H9 (cell line): Measurements from ENCODE around the gene DDX20. TPM values are rescaled to one million over a fixed set of nuclear protein-coding genes. Genes with fewer than 3 reads are reported as not detected.

Source experiments
- DNase-seq: peaks from one replicate; pipeline ENCODE4 v3.0.0-alpha.2; 2017
- H2AFZ ChIP-seq: one replicate; pipeline ENCODE4 v1.6.1; 2013; ENCODE audit warnings: mild to moderate bottlenecking, low read length, control low read depth, moderate library complexity
- H2AK5ac ChIP-seq: 2 replicates; pipeline ENCODE4 v1.6.1; 2013; ENCODE audit warnings: low read length, control low read depth, mixed read lengths; ENCODE audit not compliant: insufficient read length
- H2BK120ac ChIP-seq: one replicate; pipeline ENCODE4 v1.6.1; 2013; ENCODE audit warnings: low read depth, mild to moderate bottlenecking, low read length, control low read depth, inconsistent platforms; ENCODE audit not compliant: poor library complexity, severe bottlenecking
- H2BK12ac ChIP-seq: 2 replicates; pipeline ENCODE4 v1.6.1; 2013; ENCODE audit warnings: low read length, control low read depth, mixed read lengths, low read depth; ENCODE audit not compliant: insufficient read length
- H2BK15ac ChIP-seq: 2 replicates; pipeline ENCODE4 v1.6.1; 2013; ENCODE audit warnings: low read depth, low read length, control low read depth
- H2BK20ac ChIP-seq: one replicate; pipeline ENCODE4 v1.6.1; 2013; ENCODE audit warnings: low read depth, mild to moderate bottlenecking, low read length, control low read depth, inconsistent platforms; ENCODE audit not compliant: poor library complexity, severe bottlenecking
- H2BK5ac ChIP-seq: 2 replicates; pipeline ENCODE4 v1.6.1; 2013; ENCODE audit warnings: low read length, control low read depth, mixed read lengths; ENCODE audit not compliant: insufficient read length
- H3K14ac ChIP-seq: 2 replicates; pipeline ENCODE4 v1.6.1; 2013; ENCODE audit warnings: low read length, control low read depth; ENCODE audit not compliant: insufficient read depth
- H3K18ac ChIP-seq: 2 replicates; pipeline ENCODE4 v1.6.1; 2013; ENCODE audit warnings: low read depth, mild to moderate bottlenecking, mixed read lengths, low read length, control low read depth; ENCODE audit not compliant: insufficient read length
- H3K23ac ChIP-seq: 2 replicates; pipeline ENCODE4 v1.6.1; 2013; ENCODE audit warnings: low read length, control low read depth, mixed read lengths, low read depth; ENCODE audit not compliant: insufficient read length
- H3K23me2 ChIP-seq: 2 replicates; pipeline ENCODE4 v1.6.1; 2013; ENCODE audit warnings: low read depth, mild to moderate bottlenecking, mixed read lengths, low read length, control low read depth; ENCODE audit not compliant: insufficient read length, poor library complexity, severe bottlenecking
- H3K27ac ChIP-seq: 2 replicates; pipeline ENCODE4 v1.5.1; 2013; ENCODE audit warnings: low read length, control low read depth, mixed read lengths, low read depth; ENCODE audit not compliant: insufficient read length
- H3K27me3 ChIP-seq: 2 replicates; pipeline ENCODE4 v1.6.1; 2013; ENCODE audit warnings: low read length, control low read depth, inconsistent platforms; ENCODE audit not compliant: insufficient read depth
- H3K4ac ChIP-seq: 2 replicates; pipeline ENCODE4 v1.6.1; 2013; ENCODE audit warnings: low read depth, mild to moderate bottlenecking, control low read depth, inconsistent platforms, low read length, moderate library complexity
- H3K4me1 ChIP-seq: 2 replicates; pipeline ENCODE4 v1.6.1; 2013; ENCODE audit warnings: low read length, control low read depth, inconsistent platforms; ENCODE audit not compliant: insufficient read depth
- H3K4me2 ChIP-seq: 2 replicates; pipeline ENCODE4 v1.6.1; 2013; ENCODE audit warnings: low read length, control low read depth, mixed read lengths; ENCODE audit not compliant: insufficient read length, insufficient read depth
- H3K56ac ChIP-seq: 2 replicates; pipeline ENCODE4 v1.6.1; 2013; ENCODE audit warnings: low read depth, mild to moderate bottlenecking, mixed read lengths, low read length, control low read depth; ENCODE audit not compliant: insufficient read length
- H3K79me1 ChIP-seq: 2 replicates; pipeline ENCODE4 v1.6.1; 2013; ENCODE audit warnings: low read depth, mild to moderate bottlenecking, moderate library complexity, low read length, control low read depth, inconsistent platforms; ENCODE audit not compliant: insufficient read depth, poor library complexity, severe bottlenecking
- H3K79me2 ChIP-seq: 2 replicates; pipeline ENCODE4 v1.6.1; 2013; ENCODE audit warnings: low read length, control low read depth, inconsistent platforms; ENCODE audit not compliant: insufficient read depth
- H3K9ac ChIP-seq: 2 replicates; pipeline ENCODE4 v1.6.1; 2013; ENCODE audit warnings: low read length, control low read depth, mixed read lengths; ENCODE audit not compliant: insufficient read length; ENCODE audit errors: extremely low read depth
- H3K9me3 ChIP-seq: one replicate; pipeline ENCODE4 v1.6.1; 2013; ENCODE audit warnings: low read depth, low read length, inconsistent platforms; ENCODE audit not compliant: control insufficient read depth
- H3T11ph ChIP-seq: one replicate; pipeline ENCODE4 v1.6.1; 2013; ENCODE audit warnings: mild to moderate bottlenecking, low read length, control low read depth, inconsistent platforms
- H4K20me1 ChIP-seq: one replicate; pipeline ENCODE4 v1.6.1; 2013; ENCODE audit not compliant: control insufficient read depth, insufficient read length, insufficient read depth
- H4K5ac ChIP-seq: 2 replicates; pipeline ENCODE4 v1.6.1; 2013; ENCODE audit warnings: low read depth, mild to moderate bottlenecking, mixed read lengths, low read length, control low read depth; ENCODE audit not compliant: insufficient read length
- H4K8ac ChIP-seq: replicated peaks from 2 replicates; pipeline ENCODE4 v1.6.1; 2013; ENCODE audit warnings: low read length, control low read depth, mixed read lengths, low read depth; ENCODE audit not compliant: insufficient read length
- H4K91ac ChIP-seq: 2 replicates; pipeline ENCODE4 v1.6.1; 2013; ENCODE audit warnings: low read depth, mild to moderate bottlenecking, moderate library complexity, mixed read lengths, low read length, control low read depth; ENCODE audit not compliant: insufficient read length
- H3K27ac Mint-ChIP-seq, 3 experiments: 2 replicates in 2 of 3; 3 replicates in 1 of 3; pipeline ENCODE4 v1.8.0; 2020 to 2021; ENCODE audit warnings: mixed read lengths in 3 of 3, mild to moderate bottlenecking in 1 of 3, moderate library complexity in 1 of 3
- H3K27me3 Mint-ChIP-seq: 2 replicates; pipeline ENCODE4 v1.8.0; 2021; ENCODE audit warnings: low read depth, mild to moderate bottlenecking, moderate library complexity, mixed read lengths
- H3K36me3 Mint-ChIP-seq, 3 experiments: 2 replicates in 2 of 3; 3 replicates in 1 of 3; pipeline ENCODE4 v1.8.0; 2020 to 2021; ENCODE audit warnings: low read depth in 3 of 3, mixed read lengths in 3 of 3; ENCODE audit not compliant: insufficient read depth in 1 of 3
- H3K4me1 Mint-ChIP-seq, 2 experiments: 2 replicates each; pipeline ENCODE4 v1.8.0; 2020; ENCODE audit warnings: mixed read lengths in 2 of 2
- H3K4me3 Mint-ChIP-seq, 2 experiments: 2 replicates in 1 of 2; 3 replicates in 1 of 2; pipeline ENCODE4 v1.8.0; 2020 to 2021; ENCODE audit warnings: mild to moderate bottlenecking in 2 of 2, mixed read lengths in 2 of 2, moderate library complexity in 1 of 2
- H3K9me3 Mint-ChIP-seq, 2 experiments: 2 replicates in 1 of 2; 3 replicates in 1 of 2; pipeline ENCODE4 v1.8.0; 2020; ENCODE audit warnings: mild to moderate bottlenecking in 2 of 2, mixed read lengths in 2 of 2, moderate library complexity in 1 of 2
- CTCF ChIP-seq: fragments of 200-600 bp; sonication (generic); conservative IDR thresholded peaks from 3 replicates; pipeline ENCODE4 v1.8.0; 2021; ENCODE audit warnings: antibody characterized with exemption, mild to moderate bottlenecking
- WGBS: extraction: QIAGEN DNeasy Blood & Tissue Kit; methylation state at CpG from one replicate; pipeline ENCODE4 v1.1.7; 2013; ENCODE audit warnings: missing lambda C conversion rate, low lambda C conversion rate, mixed read lengths; ENCODE audit not compliant: insufficient read length; ENCODE audit errors: extremely low coverage; 5-methylcytosine and 5-hydroxymethylcytosine counted together
- total RNA-seq: library from RNA; stranded (reverse); gene quantifications from 2 replicates; pipeline ENCODE4 v1.2.1, GENCODE V29; 2021

The DDX20 gene
- total RNA-seq, 1 experiment from 2014 or later = 38.3 TPM

- WGBS = no CpG with 5 or more reads among the region's 2 CpGs
- DNase-seq = no peak
- Histone ChIP-seq H2BK120ac (no peak overlapping the region), H3K18ac (no peak overlapping the region), H3K4me2 (no peak overlapping the region), H3K9ac (no peak overlapping the region), H4K91ac (no peak overlapping the region), H4K8ac (no peak overlapping the region), H3K56ac (no peak overlapping the region), H3K23me2 (peaks cover 11% of the 10 kb centered on the region), H2BK15ac (no peak overlapping the region), H2BK20ac (no peak overlapping the region), H2AK5ac (no peak overlapping the region), H3K79me2 (peaks cover 14% of the 10 kb centered on the region), H2AFZ (no peak overlapping the region), H4K5ac (no peak overlapping the region), H2BK5ac (no peak overlapping the region), H3K27me3 (no peaks in the 10 kb centered on the region), H4K20me1 (no peaks in the 10 kb centered on the region), H2BK12ac (no peak overlapping the region), H3K4ac (no peak overlapping the region), H3K23ac (no peak overlapping the region), H3K9me3 (no peaks in the 10 kb centered on the region), H3K79me1 (peaks cover 7% of the 10 kb centered on the region), H3T11ph (no peak overlapping the region), H3K27ac (no peak overlapping the region), H3K14ac (no peak overlapping the region), H3K4me1 (no peaks in the 10 kb centered on the region; the same call in 1 of the 2 replicates)
- peak; percentile 50; the same call in 2 of the 3 replicates for TF ChIP-seq CTCF
- Mint-ChIP-seq H3K27me3 (no peaks in the 10 kb centered on the region), H3K4me1 (peaks cover 17 to 19% of the 10 kb centered on the region in 2 experiments), H3K9me3 (no peaks in the 10 kb centered on the region; a peak in 1 of 5 replicates), H3K36me3 (peaks cover 36 to 60% (median 52%) of the 10 kb centered on the region in 3 experiments), H3K27ac (peak overlapping the region in 1 of 3 experiments; percentile 85; a peak in 2 of 7 replicates), H3K4me3 (peak overlapping the region; percentile 14 to 24; a peak in 3 of 5 replicates)
Observed at GRCh38 chr1:111758373-111758772, 2.7 kb downstream of the DDX20 start.
